Measurements from ENCODE around the gene FGFR2.

Gene FGFR2

GRCh38 chr10:121519901-121520493 is 78.2 kb downstream of the FGFR2 start:
- Mint-ChIP-seq H3K4me1 (peaks cover 74% of the 10 kb centered on the region), H3K36me3 (ENCODE audit: low read depth) (peaks cover 72% of the 10 kb centered on the region), H3K27me3 (ENCODE audit: low read depth, poor library complexity) (peaks cover under 1% of the 10 kb centered on the region), H3K27ac (peak overlapping the region; percentile 58), H3K9me3 (peaks cover 4% of the 10 kb centered on the region), H3K4me3 (peak overlapping the region; percentile 9)
- peak; percentile 15 for DNase-seq
- TF ChIP-seq CTCF (IDR thresholded peaks at IDR 0.05): no peak

- Mint-ChIP-seq H3K27me3 (ENCODE audit: low read depth, poor library complexity) (peaks cover 5% of the 10 kb centered on the region), H3K4me3 (peak overlapping the region; percentile 9), H3K27ac (peak overlapping the region; percentile 58), H3K9me3 (peaks cover 4% of the 10 kb centered on the region), H3K36me3 (ENCODE audit: low read depth) (peaks cover 78% of the 10 kb centered on the region), H3K4me1 (peaks cover 68% of the 10 kb centered on the region)
- no peak for TF ChIP-seq CTCF (IDR thresholded peaks at IDR 0.05)
- no peak for DNase-seq
Observed at GRCh38 chr10:121519411-121519810, 78.8 kb downstream of the FGFR2 start.

GRCh38 chr10:121518333-121518732 is 79.9 kb downstream of the FGFR2 start:
- TF ChIP-seq CTCF (IDR thresholded peaks at IDR 0.05): no peak
- Mint-ChIP-seq H3K36me3 (ENCODE audit: low read depth) (peaks cover 89% of the 10 kb centered on the region), H3K9me3 (peaks cover 4% of the 10 kb centered on the region), H3K4me1 (peaks cover 57% of the 10 kb centered on the region), H3K27ac (no peak overlapping the region), H3K27me3 (ENCODE audit: low read depth, poor library complexity) (peaks cover 5% of the 10 kb centered on the region), H3K4me3 (no peak overlapping the region)
- DNase-seq: no peak

GRCh38 chr10:121516093-121516865 is 82.0 kb downstream of the FGFR2 start:
- H3K4me3 Mint-ChIP-seq: no peak overlapping the region
- H3K36me3 Mint-ChIP-seq (ENCODE audit: low read depth): peaks cover 95% of the 10 kb centered on the region
- H3K27ac Mint-ChIP-seq: no peak overlapping the region
- DNase-seq: no peak
- H3K4me1 Mint-ChIP-seq: peaks cover 49% of the 10 kb centered on the region
- no peak for TF ChIP-seq CTCF (IDR thresholded peaks at IDR 0.05)
- H3K27me3 Mint-ChIP-seq (ENCODE audit: low read depth, poor library complexity): peaks cover 5% of the 10 kb centered on the region
- peaks cover under 1% of the 10 kb centered on the region for H3K9me3 Mint-ChIP-seq

GRCh38 chr10:121514141-121514865 is 83.9 kb downstream of the FGFR2 start:
- Mint-ChIP-seq H3K27ac (no peak overlapping the region), H3K27me3 (ENCODE audit: low read depth, poor library complexity) (peaks cover 5% of the 10 kb centered on the region), H3K4me1 (peaks cover 48% of the 10 kb centered on the region), H3K36me3 (ENCODE audit: low read depth) (peaks cover 85% of the 10 kb centered on the region), H3K9me3 (no peaks in the 10 kb centered on the region), H3K4me3 (no peak overlapping the region)
- no peak for DNase-seq
- no peak for TF ChIP-seq CTCF (IDR thresholded peaks at IDR 0.05)

Measured in nephron progenitor cell (in vitro differentiated cells).